ENCODE results near the gene WNT16.
"Not testable (repeated sequence)": the region's sequence is repeated elsewhere in the genome, so short reads cannot be mapped to it uniquely, and the experiment has no call there.

WNT16 gene

DNA sequence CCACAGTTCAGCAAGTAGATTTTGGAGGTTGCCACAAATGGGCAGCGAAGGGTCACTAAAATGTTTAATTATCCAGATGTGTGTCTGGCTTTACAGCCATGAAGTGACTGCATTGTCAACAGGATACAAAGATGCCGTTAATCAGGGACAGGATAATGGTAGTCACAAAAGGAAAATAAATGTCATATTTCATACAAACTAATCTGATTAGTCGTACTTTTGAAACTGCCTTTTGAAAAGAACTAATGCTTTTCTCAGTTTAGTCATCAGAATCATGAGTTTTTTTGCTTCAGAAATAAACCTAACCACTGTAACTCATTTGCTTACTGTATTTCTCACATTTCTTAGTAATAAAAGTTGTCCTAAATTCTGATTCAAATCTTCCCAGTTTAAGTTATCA lies 22.2 kb upstream of the WNT16 start:
- DNase-seq = no peak

DNA sequence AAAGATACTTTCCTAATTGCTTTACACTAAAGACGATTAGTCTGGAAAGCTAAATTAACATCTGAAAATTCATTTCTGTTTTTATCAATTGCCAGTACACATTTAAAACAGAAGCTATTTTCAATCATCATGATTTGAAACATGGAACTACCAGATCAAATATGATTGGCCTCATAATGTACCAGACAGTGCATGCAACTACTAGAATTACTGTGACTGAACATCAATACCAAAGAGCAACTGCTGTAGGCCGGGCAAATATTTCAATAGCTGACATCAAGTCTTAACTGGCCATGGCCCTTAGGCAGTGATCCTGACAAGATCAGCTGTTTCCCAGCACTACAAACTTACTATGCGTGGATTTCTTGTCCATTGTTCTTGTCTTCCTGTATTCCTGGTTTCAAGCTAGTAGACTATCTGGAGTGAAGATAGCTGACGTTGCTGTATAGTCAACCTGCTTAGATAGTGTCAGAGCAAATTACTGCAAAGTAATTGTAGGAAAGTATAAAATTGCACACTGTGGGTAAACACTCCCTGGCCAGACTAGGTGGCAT lies 21.7 kb upstream of the WNT16 start:
- no peak for DNase-seq

DNA sequence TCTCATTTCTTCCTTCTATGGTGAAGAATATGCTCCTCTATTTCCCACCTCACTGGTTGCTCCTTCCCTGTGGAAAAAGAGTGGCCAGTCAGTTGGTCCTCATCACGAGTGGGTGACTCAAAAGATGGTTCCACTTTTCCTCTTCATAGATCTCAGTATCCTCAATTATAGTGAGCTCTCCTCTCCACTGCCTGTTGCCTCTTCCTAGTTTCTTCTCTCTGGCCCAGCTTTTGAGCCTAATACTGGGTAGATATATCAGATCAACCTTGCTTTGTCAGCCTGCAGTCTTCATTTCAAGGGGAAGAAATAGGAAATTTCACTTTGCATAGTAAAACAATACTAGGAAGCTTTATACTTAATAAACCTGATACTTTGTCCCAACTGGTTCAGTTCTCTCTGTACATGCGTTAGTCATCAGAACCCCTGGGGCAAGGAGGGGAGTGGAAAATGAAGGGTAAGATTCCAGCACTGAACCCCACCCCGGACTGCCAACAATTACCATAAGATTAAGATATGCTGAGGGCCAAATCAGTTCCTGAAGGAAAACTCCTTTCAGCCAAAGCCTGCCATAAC lies 15.5 kb upstream of the WNT16 start:
- DNase-seq = no peak

DNA sequence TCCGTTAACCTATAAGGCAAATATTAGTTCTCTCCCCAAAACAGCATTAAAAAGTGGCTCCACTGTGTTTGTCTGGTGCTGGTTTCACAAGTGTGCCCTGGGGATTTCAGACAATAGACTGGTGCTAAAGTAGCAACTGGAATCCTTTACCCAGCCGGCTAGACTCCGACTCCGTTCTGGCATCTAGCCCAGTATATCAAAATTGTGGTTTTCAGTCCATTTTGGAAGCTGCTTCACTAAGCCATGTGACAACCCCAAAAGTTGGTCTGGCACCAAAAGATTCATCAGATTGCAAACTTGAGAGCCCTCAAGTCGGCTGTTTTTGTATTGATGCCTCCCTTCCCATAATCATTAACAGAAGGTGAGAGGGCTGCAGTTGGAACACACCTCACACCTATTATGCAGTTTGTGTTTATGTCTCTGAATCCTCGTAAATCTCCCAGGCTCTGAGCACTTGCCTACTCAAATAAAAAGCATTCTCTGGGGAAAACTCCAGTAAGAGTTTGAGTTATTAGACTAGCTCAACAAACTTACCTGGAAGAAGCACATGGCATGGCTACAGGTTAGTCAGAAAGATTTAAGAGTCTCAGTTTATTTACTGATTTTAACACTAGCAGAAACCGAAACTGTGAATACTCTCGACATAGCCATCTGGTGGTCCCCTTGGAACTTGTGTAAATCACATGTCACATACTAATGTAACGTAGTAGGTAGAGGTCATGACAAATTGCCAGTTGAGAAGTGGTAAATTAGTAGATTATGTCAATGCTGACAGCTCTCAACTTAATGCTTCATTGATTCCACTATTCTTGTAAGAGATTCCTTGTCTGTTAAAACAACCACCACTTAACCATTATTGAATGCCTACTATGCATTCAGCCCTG lies 14.8 kb upstream of the WNT16 start:
- no peak for DNase-seq

DNA sequence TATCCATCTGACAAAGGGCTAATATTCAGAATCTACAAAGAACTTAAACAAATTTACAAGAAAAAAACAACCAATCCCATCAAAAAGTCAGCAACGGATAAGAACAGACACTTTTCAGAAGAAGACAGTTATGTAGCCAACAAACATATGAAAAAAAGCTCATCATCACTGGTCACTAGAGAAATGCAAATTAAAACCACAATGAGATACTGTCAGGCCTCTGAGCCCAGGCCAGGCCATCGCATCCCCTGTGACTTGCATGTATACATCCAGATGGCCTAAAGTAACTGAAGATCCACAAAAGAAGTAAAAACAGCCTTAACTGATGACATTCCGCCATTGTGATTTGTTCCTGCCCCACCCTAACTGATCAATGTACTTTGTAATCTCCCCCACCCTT lies 13.6 kb upstream of the WNT16 start:
- not testable (repeated sequence) for DNase-seq

DNA sequence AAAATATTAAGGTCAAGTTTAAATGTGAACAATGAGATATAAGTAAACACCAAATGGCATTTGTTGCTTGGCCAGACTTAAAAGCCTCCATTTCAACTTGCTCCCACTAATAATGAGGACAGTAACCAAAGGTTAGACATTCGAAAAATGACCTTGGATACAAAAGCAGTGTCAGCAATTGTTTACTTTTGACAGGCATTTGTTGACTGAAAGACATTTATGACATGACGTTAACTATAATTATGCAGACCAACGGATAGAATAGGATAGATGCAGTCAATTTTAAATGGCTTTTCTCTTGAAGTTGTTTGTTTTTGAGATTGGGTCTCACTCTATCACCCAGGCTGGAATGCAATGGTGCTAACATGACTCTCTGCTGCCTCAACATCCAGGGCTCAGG lies 6.3 kb upstream of the WNT16 start:
- no peak for DNase-seq

DNA sequence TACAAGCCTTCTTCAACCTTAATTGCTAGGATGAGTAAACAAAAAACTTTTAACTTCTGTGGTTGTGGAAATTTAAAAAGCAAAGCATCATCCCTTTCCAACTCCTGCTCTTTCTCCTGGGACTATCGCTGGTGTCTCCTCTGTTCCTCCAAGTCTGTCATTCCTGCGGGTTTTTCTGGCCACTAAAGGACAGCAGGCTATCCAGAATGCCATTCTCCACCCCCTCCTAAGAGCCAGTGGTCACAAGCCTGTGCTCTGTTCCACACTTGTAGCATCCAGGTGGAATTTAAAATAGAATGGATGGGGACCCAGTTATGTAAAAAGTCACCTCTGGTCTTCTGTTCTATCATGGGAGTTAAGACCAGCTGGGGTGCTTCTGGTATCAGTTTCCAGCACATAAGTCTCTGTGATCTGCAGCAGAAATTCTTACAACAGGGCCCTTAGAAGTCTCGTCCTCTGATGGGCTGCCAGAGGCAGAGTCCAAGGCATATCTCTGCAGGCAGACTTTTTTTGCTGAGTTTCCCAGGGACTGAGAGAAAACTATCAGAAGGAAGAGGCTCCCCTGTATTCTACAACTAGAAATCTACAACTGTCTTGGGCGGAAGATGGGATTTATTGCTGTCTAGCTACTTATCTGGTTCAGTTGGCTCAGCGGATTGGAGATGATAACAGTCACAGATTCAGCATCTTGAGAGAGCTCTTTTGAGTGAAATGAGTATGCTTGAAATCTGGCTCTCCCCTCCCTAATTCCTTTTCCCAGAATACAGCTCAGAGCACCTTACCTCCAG lies 5.1 kb upstream of the WNT16 start:
- DNase-seq = no peak

DNA sequence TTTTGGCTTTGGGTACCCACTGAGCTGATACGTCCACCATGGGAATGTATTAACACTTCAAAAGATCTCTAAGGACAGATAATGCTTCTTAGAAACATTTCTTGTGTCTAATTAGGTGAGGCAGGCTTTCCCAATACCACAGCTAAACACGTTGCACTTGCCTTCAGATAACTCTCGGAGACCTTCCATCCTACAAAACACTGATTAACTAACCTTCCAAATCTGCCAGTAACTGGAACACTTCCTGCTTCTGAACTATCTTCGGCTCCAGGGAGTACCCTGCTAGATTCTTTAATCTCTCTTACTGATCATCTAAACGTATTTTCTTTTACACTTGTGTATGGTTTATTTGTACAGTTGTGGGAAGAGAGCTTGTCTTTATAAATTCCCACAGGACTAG lies 1.1 kb upstream of the WNT16 start:
- no peak for DNase-seq

DNA sequence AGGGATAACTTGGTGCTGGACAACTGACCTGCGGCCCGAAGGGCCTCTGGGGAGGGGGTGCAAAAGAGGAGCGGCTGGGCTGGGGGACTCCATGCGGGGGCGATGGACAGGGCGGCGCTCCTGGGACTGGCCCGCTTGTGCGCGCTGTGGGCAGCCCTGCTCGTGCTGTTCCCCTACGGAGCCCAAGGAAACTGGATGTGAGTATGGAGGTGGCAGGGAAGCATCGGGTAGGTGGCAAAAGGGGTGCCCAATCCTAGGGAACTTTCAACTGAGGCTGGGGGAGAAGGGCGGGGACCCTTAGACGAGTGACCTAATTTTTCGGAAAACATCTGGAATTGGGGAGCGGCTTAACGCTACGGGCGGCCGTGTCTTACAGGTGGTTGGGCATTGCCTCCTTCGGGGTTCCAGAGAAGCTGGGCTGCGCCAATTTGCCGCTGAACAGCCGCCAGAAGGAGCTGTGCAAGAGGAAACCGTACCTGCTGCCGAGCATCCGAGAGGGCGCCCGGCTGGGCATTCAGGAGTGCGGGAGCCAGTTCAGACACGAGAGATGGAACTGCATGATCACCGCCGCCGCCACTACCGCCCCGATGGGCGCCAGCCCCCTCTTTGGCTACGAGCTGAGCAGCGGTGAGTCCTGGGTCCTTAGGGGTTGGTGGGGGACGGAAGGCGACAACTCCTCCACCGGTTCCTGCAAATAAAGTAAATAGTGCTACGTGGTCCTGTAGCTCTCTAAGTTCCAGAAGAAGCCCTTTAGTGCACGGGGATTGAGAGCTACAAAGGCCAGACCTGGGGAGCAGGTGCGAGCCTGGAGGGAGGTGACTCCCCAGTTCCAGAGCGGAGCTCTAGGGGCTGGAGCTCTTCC lies 622 bp downstream of the WNT16 start:
- DNase-seq = no peak

DNA sequence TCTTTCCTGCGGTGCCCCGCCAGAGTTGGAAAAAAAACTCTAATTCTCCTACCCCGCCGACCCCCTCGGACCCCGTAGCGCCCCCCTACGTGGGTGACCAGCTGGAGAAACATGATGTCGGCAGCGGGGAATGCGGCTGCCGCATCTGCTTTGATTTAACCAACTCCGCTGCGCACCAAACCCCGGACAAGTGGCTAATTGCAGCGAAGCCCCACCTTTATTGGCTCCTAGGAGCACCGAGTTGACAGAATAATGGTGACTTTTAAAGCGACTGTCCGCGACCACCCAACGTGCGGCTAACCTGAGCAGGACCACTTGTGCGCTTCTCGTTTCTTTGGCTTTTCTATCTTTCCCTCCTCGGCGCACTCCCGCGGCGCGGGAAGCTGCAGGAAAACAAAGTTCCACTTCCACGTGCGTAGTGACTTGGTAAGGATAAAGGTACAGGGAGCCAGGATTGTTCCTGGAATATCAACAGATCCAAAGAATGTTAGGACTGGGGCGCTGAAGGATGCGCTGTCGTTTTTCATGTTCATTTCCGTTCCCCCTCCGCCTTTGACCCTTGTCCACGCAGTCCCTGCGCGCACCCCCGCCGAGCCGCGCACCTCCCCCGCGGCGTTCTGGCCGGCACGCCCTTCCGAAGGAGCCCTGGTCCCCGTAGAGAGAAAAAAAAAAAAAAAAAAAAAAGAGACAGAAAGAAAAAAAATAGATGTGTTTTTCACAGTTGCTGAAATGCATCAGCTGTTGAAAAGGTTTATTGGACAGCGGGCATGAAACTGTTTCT lies 1.4 kb downstream of the WNT16 start:
- no peak for DNase-seq

DNA sequence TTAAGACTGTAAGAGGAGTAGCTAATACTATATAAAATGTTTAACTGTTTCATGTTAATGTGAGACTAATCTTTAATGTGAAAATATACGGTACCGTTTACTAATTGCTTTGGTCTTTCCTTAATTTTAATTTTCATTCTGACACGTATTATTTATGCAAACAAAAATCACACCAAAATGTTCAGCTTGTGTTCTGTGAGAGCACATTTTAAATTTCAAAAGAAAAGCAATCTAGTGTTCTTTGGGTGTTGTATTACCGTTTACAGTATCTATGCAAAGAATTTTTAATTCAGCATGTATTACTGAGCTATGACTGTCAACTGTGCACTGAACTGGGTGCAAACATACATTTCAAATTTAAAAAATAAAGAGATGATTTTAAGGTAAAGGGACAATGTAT lies 2.2 kb downstream of the WNT16 start:
- DNase-seq = no peak

DNA sequence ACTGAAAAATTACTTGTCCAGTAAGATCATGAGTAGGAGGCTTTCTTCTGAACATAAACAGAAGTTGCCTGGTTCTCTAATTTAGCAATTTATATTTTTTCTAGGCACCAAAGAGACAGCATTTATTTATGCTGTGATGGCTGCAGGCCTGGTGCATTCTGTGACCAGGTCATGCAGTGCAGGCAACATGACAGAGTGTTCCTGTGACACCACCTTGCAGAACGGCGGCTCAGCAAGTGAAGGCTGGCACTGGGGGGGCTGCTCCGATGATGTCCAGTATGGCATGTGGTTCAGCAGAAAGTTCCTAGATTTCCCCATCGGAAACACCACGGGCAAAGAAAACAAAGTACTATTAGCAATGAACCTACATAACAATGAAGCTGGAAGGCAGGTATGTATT lies 2.8 kb downstream of the WNT16 start:
- DNase-seq = no peak

DNA sequence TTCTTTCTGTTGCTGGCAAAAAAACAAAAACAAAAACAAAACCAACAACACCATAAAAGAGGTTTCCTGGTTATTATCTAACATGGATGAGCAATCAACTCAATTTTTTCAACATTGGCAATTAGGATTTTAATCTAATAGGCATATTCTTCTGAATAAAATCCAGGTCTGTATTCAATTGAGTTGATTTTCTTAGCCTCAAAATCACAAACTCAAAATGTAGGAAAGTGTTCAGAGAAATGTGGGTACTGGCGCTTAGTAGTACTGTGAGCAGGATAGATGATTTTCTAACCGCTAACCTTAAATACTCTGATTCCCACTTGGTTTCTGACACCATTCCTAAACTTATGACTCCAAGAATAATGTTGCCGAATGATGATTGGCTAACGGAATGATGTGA lies 5.6 kb downstream of the WNT16 start:
- DNase-seq = no peak

DNA sequence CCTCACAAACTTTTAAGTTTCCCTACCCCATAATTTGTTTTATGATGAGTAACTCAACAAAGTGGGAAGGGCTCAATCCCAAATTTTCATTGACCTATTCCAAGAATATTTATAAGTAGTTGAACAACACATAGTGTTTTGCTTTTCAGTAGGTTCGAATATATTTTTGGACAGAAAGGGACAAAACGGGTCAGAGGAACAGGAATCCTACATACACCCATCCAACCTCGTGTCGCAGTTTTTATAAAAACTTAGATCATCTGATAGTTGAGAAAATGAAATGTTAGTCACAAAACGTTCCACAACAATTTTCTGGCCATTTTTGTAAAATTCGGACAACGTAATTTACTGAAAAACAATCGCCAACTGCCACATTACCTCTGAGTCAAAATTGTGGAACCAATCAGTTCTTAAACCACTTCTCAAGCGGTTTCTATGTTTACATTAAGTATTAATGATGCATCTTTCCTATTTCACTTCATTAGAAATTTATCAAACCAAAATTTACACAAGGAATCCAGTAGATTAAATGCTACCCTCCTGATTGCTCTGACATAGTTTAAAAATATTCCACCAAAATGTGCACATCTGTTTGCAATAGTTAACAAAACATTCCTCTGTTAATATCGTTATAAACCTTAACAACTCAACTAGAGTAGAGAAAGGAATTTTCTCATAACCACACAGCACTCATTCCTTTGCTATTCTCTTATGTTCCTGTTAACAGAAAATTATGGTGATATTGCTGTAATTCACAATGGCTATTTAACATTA lies 6.3 kb downstream of the WNT16 start:
- DNase-seq = no peak

DNA sequence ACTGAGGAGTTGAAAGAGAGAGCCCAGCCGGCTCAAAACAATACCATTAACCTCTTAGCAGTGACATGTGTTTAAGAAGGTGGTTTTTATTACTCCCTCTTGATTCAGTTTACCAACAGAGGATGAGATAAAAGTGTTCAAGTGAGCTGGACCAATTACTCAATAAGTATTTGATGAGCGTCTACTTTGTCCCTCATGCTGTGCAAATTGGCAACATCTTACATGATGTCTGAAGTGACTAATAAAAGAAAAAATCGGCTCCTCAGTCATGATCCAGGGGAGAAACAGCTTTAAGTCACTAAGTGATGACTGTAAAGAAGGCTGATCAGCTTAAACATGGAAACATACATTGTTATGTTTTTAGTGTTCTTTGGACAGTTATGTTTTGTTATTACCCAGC lies 7.8 kb downstream of the WNT16 start:
- no peak for DNase-seq

DNA sequence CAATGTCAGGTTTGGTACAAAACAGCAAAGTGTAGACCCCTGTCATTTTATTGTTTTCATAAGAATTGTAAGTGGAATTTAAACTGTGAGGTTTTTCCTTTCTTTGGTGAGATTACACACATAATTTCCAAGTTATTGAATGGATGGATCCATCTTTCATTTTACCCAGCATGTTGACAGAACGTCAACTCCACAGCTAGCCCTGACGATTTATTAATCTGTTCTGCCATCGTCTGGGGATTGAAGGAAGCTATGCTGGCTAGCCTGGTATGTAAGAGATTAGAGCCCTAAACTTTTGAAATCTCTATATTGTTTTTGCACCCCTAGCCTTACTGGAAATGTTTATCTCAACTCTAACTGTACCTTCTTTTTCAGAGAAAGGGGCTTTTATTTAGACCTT lies 8.6 kb downstream of the WNT16 start:
- no peak for DNase-seq

DNA sequence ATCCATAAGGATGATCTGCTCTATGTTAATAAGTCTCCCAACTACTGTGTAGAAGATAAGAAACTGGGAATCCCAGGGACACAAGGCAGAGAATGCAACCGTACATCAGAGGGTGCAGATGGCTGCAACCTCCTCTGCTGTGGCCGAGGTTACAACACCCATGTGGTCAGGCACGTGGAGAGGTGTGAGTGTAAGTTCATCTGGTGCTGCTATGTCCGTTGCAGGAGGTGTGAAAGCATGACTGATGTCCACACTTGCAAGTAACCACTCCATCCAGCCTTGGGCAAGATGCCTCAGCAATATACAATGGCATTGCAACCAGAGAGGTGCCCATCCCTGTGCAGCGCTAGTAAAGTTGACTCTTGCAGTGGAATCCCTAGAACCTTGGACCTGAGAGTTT lies 10.3 kb downstream of the WNT16 start:
- DNase-seq = no peak

DNA sequence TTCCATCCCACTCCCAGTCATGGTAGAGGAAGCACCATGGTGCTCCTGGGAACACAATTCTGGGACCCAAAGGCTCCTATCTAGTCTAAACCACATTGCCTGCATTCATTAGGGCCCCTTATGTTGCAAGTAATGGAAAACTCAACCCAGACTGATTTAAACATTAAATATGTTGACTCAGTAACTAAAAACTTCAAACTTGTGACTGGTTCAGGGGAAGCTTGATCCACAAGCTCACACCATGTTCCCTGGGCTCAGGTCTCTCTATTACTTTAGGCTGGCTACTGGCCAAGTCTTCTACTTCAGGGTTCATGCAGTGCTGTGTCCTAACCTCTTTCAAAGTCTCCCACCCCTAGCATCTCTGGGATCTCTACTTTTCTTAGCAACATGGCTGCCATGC lies 13.1 kb downstream of the WNT16 start:
- DNase-seq = no peak

DNA sequence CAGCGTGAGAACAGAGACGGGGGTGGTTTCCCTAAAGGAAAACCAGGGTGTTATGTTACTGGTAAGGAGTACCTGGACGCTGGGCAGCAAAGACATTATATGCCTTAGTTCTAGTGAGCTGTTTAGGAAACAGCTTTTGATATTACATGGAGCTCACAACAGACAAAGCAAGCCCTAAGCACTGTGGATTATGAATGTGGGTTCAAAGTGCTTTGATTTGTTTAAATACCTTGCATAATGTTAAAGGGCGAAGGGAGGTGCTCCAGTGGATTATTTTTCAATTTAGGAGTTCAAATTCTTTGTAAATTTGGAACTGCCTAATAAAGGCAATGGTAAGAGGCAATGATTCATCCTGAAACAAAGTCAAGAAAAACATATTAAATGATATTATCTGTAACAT lies 13.8 kb downstream of the WNT16 start:
- DNase-seq = no peak

DNA sequence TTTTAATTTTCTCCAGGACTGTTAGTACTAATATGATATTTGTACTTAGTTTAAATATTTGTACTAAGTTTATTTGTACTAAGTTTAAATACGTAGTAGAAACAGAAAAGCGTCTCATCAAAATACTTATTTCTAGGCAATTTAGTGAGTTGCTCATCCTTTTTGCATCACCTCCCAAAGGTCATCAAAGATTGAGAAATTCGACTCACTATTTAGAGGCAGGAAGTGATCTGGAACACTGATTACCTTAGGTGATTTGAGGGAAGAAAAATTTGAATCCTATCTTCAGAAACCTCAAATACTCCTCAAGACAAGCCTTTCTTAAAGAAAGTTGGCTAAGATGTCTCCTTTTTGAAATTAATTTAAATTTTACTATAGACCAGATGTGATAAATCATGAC lies 14.5 kb downstream of the WNT16 start:
- DNase-seq = no peak

DNA sequence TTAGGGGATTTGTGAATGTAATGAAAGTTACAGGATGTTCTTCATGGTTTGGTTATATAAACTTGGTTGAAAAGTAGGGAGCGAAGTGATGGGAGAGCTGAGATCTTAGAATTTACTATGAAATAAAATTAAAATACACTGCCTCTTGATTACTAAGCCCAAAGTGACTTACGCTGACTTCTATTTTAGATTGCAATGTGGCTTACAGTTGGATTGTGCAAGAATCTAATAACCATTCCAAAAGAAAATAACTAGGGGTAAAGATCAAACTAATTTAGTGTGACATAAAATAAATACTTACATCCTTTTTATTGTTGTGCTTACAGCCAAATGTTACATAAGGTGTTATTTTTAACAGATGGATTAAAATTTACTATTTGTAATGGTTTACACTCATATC lies 15.3 kb downstream of the WNT16 start:
- DNase-seq = no peak
